ENCODE results near the gene PKD2L2.
"Not testable (repeated sequence)": the region's sequence is repeated elsewhere in the genome, so short reads cannot be mapped to it uniquely, and the experiment has no call there.

PKD2L2 gene

DNA sequence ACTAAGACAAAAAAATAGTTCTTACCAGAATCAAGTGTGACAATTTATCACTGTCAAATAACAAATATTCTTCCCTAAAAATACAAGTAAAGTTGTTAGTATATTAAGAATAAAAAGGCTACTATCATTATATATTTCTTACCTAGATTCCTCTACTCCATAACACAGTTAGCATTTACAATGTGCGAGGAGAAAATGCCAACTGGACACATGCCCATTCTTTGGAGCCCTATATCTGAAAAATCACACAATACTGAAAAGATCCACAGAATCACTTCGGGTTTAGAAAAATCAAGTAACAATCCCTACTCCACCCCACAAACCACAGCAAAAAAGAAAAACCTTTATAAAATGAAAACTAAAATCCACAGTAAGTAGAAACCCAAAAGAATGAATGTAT is 70.9 kb downstream of the PKD2L2 start:
- DNase-seq: no peak

DNA sequence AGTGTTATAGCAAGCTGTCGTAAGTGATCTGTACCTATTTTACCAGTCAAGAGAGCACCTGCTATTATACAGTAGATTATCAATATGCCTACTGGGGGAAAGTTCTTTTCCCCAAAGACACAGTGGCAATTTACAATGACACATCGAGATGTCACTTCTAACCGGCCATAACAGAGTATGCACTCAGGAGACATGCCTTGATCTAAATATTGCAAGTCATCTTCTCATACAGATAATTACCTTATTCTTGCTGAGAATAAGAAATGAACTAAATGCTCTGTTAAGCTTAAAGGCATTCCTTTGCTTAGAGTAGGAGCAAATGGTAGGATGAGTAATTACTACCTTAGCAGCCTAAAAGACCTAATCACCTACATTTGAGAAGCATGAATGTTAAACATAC is 71.6 kb downstream of the PKD2L2 start:
- no peak for DNase-seq

DNA sequence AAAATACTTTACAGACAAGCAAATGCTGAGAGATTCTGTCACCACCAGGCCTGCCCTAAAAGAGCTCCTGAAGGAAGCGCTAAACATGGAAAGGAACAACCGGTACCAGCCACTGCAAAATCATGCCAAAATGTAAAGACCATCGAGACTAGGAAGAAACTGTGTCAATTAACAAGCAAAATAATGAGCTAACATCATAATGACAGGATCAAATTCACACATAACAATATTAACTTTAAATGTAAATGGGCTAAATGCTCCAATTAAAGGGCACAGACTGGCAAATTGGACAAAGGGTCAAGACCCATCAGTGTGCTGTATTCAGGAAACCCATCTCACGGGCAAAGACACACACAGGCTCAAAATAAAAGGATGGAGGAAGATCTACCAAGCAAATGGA is 81.1 kb downstream of the PKD2L2 start:
- DNase-seq: not testable (repeated sequence)

DNA sequence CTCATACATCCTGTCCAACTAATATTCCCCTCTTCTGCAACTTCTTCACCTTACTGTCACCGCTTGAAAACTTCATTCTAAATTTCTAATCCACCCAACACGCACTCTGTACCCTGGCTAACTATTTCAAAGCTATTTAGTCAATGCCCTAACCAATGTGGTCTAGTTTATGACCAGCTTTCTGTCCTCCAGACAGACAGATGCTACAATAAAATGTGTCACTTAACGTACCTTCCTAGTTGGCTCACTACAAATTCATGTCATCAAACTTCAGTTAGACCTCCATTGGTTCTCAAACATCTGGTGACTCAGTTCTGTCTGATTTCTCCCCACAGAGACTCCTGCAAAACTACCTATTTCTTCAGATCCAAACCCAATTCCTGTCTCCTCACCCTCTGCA is 86.0 kb downstream of the PKD2L2 start:
- no peak for DNase-seq

DNA sequence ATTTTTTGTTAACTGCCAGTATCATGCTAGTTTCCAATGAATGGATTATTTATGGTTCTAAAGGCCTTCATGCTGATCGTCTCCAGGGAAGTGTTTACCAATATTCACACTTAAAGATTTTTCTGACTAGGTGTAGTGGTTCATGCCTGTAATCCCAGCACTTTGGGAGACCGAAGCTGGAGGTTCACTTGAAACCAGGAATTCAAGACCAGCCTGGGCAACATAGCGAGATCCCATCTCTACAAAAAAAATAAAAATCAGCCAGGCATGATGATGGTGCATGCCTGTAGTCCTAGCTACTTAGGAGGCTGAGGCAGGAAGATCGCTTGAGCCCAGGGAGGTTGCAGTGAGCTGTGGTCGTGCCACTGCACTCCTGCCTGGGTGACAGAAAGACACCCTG is 100.2 kb downstream of the PKD2L2 start:
- no peak for DNase-seq
